Upper lobe of left lung (tissue), 4 donors: ENCODE data around the gene PSMD1.

Source experiments
- POLR2A ChIP-seq, 4 donors: fragments of 450-650 bp; IDR thresholded peaks; one replicate each; pipeline ENCODE4 v1.5.1; 2016 to 2017; ENCODE audit warnings: antibody characterized with exemption in 4 of 4, mild to moderate bottlenecking in 2 of 4
- TF ChIP-seq, protein P1 (sequence below), 6 experiments: fragments of 450-650 bp in 4 of 6; fragments of 200-600 bp in 2 of 6; sonication (generic) in 2 of 6; IDR thresholded peaks; one replicate each; pipeline ENCODE4 v1.5.1; 2016 to 2019; ENCODE audit warnings: antibody characterized with exemption in 6 of 6

DNA sequence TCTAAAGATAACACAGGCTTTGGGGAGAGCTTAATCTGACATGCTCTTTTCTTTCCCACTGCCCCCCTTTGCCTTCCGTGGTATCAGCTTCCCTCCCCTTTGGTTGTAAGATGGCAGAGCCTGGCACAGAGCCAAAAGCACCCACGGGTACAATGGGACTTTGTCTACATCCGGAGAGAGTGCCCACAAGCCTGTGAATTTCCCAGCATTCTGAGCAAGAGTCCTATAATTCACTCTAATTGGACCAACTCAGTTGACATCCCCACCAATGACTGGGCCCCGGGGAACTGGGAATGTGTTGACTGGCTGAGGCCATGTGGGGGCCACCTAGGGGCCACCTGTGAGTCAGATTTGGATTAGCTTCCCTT, 39.5 kb upstream of the PSMD1 start:
- TF ChIP-seq POLR2A (IDR thresholded peaks at IDR 0.05) = no peak
- TF ChIP-seq, protein P1, sequence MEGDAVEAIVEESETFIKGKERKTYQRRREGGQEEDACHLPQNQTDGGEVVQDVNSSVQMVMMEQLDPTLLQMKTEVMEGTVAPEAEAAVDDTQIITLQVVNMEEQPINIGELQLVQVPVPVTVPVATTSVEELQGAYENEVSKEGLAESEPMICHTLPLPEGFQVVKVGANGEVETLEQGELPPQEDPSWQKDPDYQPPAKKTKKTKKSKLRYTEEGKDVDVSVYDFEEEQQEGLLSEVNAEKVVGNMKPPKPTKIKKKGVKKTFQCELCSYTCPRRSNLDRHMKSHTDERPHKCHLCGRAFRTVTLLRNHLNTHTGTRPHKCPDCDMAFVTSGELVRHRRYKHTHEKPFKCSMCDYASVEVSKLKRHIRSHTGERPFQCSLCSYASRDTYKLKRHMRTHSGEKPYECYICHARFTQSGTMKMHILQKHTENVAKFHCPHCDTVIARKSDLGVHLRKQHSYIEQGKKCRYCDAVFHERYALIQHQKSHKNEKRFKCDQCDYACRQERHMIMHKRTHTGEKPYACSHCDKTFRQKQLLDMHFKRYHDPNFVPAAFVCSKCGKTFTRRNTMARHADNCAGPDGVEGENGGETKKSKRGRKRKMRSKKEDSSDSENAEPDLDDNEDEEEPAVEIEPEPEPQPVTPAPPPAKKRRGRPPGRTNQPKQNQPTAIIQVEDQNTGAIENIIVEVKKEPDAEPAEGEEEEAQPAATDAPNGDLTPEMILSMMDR (IDR thresholded peaks at IDR 0.05) = no peak
